HG02970 (cell line): ENCODE results near the gene CTNNA3.
"Not testable (repeated sequence)": the region's sequence is repeated elsewhere in the genome, so short reads cannot be mapped to it uniquely, and the experiment has no call there.

ENCODE experiments used
- ATAC-seq: cut with Tn5 transposase; IDR thresholded peaks from one replicate; pipeline ENCODE4 v1.9.1; 2021; ENCODE audit warnings: mild to moderate bottlenecking, moderate library complexity, moderate number of reproducible peaks; ENCODE audit not compliant: unreplicated experiment, low FRiP score

Gene CTNNA3

GRCh38 chr10:67261300-67261797 is 434.6 kb downstream of the CTNNA3 start:
- no peak for ATAC-seq

DNA sequence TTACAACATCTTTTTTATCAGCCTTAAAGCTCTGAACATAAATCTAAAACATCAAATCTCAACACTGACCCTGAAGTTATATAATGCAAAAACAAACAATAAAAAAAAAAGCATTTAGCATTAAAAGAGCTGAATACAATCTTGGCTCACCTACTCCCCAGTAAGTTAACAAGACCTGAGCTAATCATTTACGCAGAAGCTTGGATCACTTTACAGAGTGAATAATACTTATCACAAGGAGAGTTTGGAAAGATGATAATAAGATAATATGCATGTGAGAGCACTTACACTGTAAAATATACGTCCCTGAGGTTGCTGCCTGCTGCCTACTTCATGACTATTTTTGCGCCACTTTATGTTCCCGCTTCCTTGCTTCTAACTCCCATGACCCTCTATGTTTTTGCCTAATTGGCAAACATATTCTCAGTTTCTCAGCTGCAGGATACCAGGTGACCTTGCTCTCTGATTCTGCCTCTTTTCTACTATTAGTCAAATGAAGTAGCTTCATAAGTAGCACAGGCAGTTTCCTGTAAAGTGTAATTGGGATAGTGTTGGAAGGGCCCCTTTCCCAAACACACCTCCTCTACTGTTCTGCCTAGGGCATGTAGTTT is 436.6 kb downstream of the CTNNA3 start:
- ATAC-seq = no peak

GRCh38 chr10:67257427-67258144 is 438.4 kb downstream of the CTNNA3 start:
- ATAC-seq = no peak

GRCh38 chr10:67257018-67257417 is 439.0 kb downstream of the CTNNA3 start:
- no peak for ATAC-seq

DNA sequence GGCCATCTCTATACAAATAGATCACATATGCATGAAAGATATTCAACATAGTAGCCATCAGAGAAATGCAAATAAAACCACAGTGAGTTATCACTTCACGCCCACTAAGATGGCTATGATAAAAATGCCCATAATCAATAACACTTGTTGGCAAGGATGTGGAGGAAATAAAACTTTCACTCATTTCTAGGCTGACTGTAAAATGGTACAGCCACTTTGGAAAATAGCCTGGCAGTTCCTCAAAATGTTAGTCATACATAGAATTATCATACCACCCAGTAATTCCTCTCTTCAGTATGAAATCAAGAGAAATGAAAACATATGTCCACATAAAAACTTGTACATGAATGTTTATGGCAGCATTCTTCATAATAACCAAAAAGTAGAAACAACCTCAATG is 445.3 kb downstream of the CTNNA3 start:
- ATAC-seq = no peak

- no peak for ATAC-seq
These were observed 449.9 kb downstream of the CTNNA3 start for GRCh38 chr10:67246066-67246555.

GRCh38 chr10:67242528-67242927 is 453.5 kb downstream of the CTNNA3 start:
- no peak for ATAC-seq

GRCh38 chr10:67241451-67241850 is 454.5 kb downstream of the CTNNA3 start:
- no peak for ATAC-seq

DNA sequence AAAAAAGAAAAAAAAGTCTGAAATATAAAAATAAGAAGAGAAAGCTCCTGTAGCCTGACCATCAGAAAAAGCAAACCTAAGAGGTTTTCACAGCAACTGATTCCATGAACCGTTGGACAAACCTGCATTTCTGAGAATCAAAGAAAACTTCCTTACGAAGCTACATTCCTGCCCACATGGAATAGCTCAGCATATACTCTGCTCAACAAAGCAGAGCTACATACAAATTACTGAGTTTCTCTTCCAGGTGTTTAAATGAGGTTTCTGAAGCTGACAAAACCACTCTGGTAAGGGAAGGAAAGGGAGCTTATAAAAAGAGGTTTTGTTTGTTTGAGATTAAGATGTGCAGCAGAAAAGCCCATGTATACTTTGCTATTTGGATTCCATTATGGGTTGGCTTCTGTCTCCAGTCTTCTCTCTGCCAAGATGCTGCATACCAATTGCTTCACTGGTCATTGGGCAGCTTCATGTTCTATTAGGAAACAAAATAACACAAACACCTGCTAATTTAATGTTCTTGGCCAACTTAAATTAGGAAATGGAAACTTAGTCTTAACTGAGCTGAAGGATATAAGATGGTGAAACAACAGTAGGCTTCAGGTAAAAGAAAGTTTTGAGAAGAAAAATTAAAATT is 456.0 kb downstream of the CTNNA3 start:
- no peak for ATAC-seq

- not testable (repeated sequence) for ATAC-seq
These were observed 465.1 kb downstream of the CTNNA3 start for GRCh38 chr10:67230680-67231500.

GRCh38 chr10:67225226-67225625 is 470.8 kb downstream of the CTNNA3 start:
- no peak for ATAC-seq

GRCh38 chr10:67224553-67224952 is 471.4 kb downstream of the CTNNA3 start:
- ATAC-seq = no peak

GRCh38 chr10:67222934-67223333 is 473.1 kb downstream of the CTNNA3 start:
- no peak for ATAC-seq

DNA sequence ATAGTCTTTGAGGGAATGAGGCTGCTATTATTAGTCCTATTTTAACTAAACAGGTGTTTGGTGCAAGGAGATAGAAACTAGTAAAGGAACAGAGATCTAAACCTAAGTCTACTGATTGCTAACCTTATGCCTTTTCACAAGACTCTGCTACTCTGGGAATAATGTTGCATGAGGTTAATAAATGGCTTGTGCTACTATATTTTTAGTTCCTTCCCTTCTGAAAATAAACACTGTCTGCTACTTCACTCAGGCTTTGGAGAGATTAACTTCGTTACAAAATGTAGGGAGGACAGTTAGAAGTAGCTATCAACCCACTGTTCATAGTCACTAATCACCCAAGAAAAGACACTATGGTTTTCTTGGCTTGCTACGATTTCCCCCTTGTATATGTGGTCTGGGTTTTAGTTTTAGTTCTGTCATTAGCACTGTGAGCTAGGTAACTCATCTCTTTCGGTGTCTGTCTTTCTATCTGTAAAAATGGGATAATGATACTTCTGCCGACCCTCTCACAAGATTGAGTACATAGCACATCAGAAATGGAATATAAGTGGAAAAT is 474.0 kb downstream of the CTNNA3 start:
- ATAC-seq = no peak

GRCh38 chr10:67211680-67212079 is 484.3 kb downstream of the CTNNA3 start:
- no peak for ATAC-seq

GRCh38 chr10:67207923-67208322 is 488.1 kb downstream of the CTNNA3 start:
- ATAC-seq = not testable (repeated sequence)

DNA sequence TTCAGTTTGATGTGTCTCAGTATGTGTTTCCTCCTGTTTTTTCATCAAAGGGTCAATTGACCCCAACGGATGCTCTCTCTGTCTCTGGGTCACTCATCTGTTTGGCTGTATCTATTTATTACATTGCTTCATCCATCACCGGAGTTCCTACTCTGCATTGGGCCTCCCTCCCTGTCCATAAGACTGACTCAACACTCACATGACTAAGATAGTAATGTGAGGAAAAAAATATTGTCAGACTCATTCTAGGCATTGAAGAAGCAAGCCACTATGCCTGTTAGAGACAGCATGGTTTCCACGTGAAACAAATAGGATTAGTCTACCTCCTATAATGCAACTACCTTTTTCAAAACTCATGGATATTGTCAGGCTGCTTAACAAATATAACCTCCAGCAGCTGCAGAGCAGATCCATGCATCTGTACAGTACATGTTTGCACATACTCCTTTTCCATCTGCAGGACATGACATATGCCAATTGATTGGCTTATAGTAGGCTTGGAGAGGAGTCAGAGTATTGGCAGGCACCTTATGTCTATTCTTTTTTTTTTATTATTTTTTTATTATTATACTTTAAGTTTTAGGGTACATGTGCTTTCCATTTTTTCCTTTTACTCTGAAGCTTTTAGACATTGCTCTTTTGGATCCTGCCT is 495.0 kb downstream of the CTNNA3 start:
- ATAC-seq = no peak

DNA sequence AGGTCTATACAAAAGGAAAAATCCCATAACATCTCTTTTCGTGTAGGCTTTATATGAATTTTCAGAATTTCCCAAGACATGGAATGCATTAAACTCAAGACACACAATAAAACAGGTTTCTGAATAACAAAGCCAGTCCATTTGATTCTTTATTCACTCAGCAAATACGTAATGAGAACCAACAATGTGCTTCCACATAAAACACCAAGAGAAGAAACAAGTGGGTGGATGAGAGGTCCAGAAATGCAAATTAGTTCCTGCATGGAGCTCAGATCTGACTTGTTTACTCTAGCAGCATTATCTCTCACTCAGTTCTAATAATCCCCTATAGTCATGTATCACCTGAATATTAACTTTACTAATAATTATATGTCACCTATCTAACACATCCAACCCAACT is 520.6 kb downstream of the CTNNA3 start:
- no peak for ATAC-seq

DNA sequence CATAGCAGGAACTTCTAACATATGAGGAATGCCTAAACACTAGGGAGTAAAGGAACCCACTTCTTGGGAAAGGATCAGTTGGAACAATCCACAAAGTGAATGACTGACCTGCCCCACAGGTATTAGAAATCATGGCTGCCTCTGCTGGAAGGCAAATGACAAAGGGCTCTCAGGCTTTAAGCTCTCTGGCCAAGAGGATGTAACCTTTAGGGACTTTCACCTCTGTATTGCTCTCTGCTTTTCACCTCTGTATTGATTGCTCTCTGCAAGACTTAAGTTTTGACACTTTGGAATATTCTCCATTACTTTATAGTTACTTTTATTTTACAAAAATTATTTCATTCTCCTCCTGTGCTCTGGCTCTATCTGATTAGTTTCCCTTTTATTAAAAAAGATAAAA is 522.2 kb downstream of the CTNNA3 start:
- no peak for ATAC-seq

GRCh38 chr10:67171970-67172369 is 524.0 kb downstream of the CTNNA3 start:
- no peak for ATAC-seq
